ENCODE data around the gene MRPL51.
"Not testable (repeated sequence)": the region's sequence is repeated elsewhere in the genome, so short reads cannot be mapped to it uniquely, and the experiment has no call there.

MRPL51 gene

GRCh38 chr12:6532051-6532926 lies 39.2 kb upstream of the MRPL51 start:
- peak; percentile 79 to 81 (median 80) for DNase-seq (ENCODE audit: low read depth in 2 of 3, low spot score in 1 of 3)

GRCh38 chr12:6530576-6531260 lies 37.7 kb upstream of the MRPL51 start:
- no peak for DNase-seq (ENCODE audit: low read depth in 2 of 3, low spot score in 1 of 3)

- no peak for DNase-seq (ENCODE audit: low read depth in 2 of 3, low spot score in 1 of 3)
These were observed 36.3 kb upstream of the MRPL51 start for GRCh38 chr12:6529291-6529737.

- DNase-seq (ENCODE audit: low read depth in 2 of 3, low spot score in 1 of 3) = no peak
These were observed 35.6 kb upstream of the MRPL51 start for GRCh38 chr12:6528539-6529235.

- DNase-seq (ENCODE audit: low read depth in 2 of 3, low spot score in 1 of 3) = no peak
These were observed 34.6 kb upstream of the MRPL51 start for GRCh38 chr12:6527711-6528110.

GRCh38 chr12:6526766-6527525 lies 33.9 kb upstream of the MRPL51 start:
- DNase-seq (ENCODE audit: low read depth in 2 of 3, low spot score in 1 of 3) = no peak

- DNase-seq (ENCODE audit: low read depth in 2 of 3, low spot score in 1 of 3) = no peak
These were observed 33.1 kb upstream of the MRPL51 start for GRCh38 chr12:6526201-6526600.

- no peak for DNase-seq (ENCODE audit: low read depth in 2 of 3, low spot score in 1 of 3)
These were observed 31.6 kb upstream of the MRPL51 start for GRCh38 chr12:6524648-6525047.

- DNase-seq (ENCODE audit: low read depth in 2 of 3, low spot score in 1 of 3) = no peak
These were observed 30.6 kb upstream of the MRPL51 start for GRCh38 chr12:6523708-6524107.

- no peak for DNase-seq (ENCODE audit: low read depth in 2 of 3, low spot score in 1 of 3)
These were observed 29.1 kb upstream of the MRPL51 start for GRCh38 chr12:6522193-6522592.

GRCh38 chr12:6520186-6520585 lies 27.1 kb upstream of the MRPL51 start:
- no peak for DNase-seq (ENCODE audit: low read depth in 2 of 3, low spot score in 1 of 3)

- DNase-seq (ENCODE audit: low read depth in 2 of 3, low spot score in 1 of 3) = no peak
These were observed 15.0 kb upstream of the MRPL51 start for GRCh38 chr12:6508087-6508486.

- no peak for DNase-seq (ENCODE audit: low read depth in 2 of 3, low spot score in 1 of 3)
These were observed 14.3 kb upstream of the MRPL51 start for GRCh38 chr12:6507102-6507998.

GRCh38 chr12:6500466-6500865 lies 7.4 kb upstream of the MRPL51 start:
- no peak for DNase-seq (ENCODE audit: low read depth in 2 of 3, low spot score in 1 of 3)

GRCh38 chr12:6497291-6497690 lies 4.2 kb upstream of the MRPL51 start:
- not testable (repeated sequence) for DNase-seq (ENCODE audit: low read depth in 2 of 3, low spot score in 1 of 3)

GRCh38 chr12:6494968-6495367 lies 1.9 kb upstream of the MRPL51 start:
- no peak for DNase-seq (ENCODE audit: low read depth in 2 of 3, low spot score in 1 of 3)

- DNase-seq (ENCODE audit: low read depth in 2 of 3, low spot score in 1 of 3) = no peak
These were observed 1.2 kb upstream of the MRPL51 start for GRCh38 chr12:6494258-6494743.

GRCh38 chr12:6493497-6494257 lies 615 bp upstream of the MRPL51 start, which contains the start of gene NCAPD2:
Gene NCAPD2, plus strand, starts transcription at chr12:6494102. Its CDS starts 997 bp downstream, at chr12:6495099.
- DNase-seq (ENCODE audit: low read depth in 2 of 3, low spot score in 1 of 3) = peak; percentile 89 to 95 (median 93)

- DNase-seq (ENCODE audit: low read depth in 2 of 3, low spot score in 1 of 3) = not testable (repeated sequence)
These were observed 2.4 kb downstream of the MRPL51 start for GRCh38 chr12:6490673-6491072.

Measured in stimulated activated CD4-positive, alpha-beta T cell treated with anti-CD3 and anti-CD28 coated beads, Interleukin-12 subunit alpha, Interleukin-12 subunit beta, amount 100 ng/mL, for 48 hours (primary cell).